Lower leg skin (tissue), 3 donors: ENCODE measurements around the gene DCAF7.

Source experiments
- POLR2A ChIP-seq, 2 donors: fragments of 450-650 bp; IDR thresholded peaks; one replicate each; pipeline ENCODE4 v1.6.1; 2016 to 2017; ENCODE audit warnings: antibody characterized with exemption in 2 of 2, mild to moderate bottlenecking in 1 of 2, moderate library complexity in 1 of 2
- TF ChIP-seq, protein P1 (sequence below), 3 donors: fragments of 450-650 bp; IDR thresholded peaks; one replicate each; pipeline ENCODE4 v1.5.1; 2016; ENCODE audit warnings: antibody characterized with exemption in 3 of 3, mild to moderate bottlenecking in 3 of 3, moderate library complexity in 2 of 3

DNA sequence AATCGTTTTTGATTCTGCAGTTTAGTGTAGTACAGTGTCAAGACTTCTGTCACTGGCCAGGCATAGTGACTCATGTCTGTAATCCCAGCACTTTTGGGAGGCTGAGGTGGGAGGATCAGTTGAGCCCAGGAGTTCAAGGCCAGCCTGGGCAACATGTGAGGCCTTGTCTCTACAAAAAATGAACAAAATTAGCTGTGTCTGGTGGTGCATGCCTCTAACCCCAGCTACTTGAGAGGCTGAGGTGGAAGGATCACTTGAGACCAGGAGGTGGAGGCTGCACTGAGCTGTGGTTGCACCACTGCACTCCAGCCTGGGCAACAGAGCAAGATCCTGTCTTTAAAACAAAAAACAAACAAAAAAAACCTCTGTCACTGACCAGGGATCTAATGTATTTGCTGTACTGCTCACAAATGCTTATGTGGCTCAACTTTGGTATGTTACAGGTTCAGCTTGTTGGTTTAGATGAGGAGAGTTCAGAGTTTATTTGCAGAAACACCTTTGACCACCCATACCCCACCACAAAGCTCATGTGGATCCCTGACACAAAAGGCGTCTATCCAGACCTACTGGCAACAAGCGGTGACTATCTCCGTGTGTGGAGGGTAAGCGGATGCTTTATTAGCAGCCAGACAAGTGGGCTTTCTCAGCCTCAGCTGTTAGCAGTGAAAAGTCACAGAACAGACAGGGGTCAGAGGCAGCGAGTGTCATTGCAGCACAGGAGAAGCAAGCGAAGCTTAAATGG, 27.9 kb downstream of the DCAF7 start:
- TF ChIP-seq, protein P1, sequence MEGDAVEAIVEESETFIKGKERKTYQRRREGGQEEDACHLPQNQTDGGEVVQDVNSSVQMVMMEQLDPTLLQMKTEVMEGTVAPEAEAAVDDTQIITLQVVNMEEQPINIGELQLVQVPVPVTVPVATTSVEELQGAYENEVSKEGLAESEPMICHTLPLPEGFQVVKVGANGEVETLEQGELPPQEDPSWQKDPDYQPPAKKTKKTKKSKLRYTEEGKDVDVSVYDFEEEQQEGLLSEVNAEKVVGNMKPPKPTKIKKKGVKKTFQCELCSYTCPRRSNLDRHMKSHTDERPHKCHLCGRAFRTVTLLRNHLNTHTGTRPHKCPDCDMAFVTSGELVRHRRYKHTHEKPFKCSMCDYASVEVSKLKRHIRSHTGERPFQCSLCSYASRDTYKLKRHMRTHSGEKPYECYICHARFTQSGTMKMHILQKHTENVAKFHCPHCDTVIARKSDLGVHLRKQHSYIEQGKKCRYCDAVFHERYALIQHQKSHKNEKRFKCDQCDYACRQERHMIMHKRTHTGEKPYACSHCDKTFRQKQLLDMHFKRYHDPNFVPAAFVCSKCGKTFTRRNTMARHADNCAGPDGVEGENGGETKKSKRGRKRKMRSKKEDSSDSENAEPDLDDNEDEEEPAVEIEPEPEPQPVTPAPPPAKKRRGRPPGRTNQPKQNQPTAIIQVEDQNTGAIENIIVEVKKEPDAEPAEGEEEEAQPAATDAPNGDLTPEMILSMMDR (IDR thresholded peaks at IDR 0.05), result no peak
- no peak for TF ChIP-seq POLR2A (IDR thresholded peaks at IDR 0.05)
